ENCODE measurements around the gene C1QBP. TPM values are rescaled to one million over a fixed set of nuclear protein-coding genes. Genes with fewer than 3 reads are reported as not detected.

Gene C1QBP
- total and polyA plus RNA-seq, 2 of the 4 experiments (the other 2 are of a cell fraction): 172 to 173 TPM

Other genes starting within 250 kb of the C1QBP start
- gene ZNF594, start 247.3 kb downstream of the C1QBP start, total RNA-seq (2012; rRNA removed): 7.2 and 8.1 TPM in 2 replicates
- gene ZNF594, start 247.3 kb downstream of the C1QBP start, polyA plus RNA-seq (2012; rRNA removed): 2.0 and 2.5 TPM in 2 replicates
- gene SCIMP, start 204.3 kb downstream of the C1QBP start, total RNA-seq (2012; rRNA removed): not detected in 2 replicates
- not detected in 2 replicates for gene SCIMP, start 204.3 kb downstream of the C1QBP start, polyA plus RNA-seq (2012; rRNA removed)
- 38.2 and 40.0 TPM in 2 replicates for gene RABEP1, start 156.9 kb downstream of the C1QBP start, total RNA-seq (2012; rRNA removed)
- gene RABEP1, start 156.9 kb downstream of the C1QBP start, polyA plus RNA-seq (2012; rRNA removed): 11.9 and 15.3 TPM in 2 replicates
- gene NUP88, start 19.5 kb downstream of the C1QBP start, total RNA-seq (2012; rRNA removed): 80.5 and 83.7 TPM in 2 replicates
- gene NUP88, start 19.5 kb downstream of the C1QBP start, polyA plus RNA-seq (2012; rRNA removed): 57.0 and 63.2 TPM in 2 replicates
- gene RPAIN, start 19.0 kb downstream of the C1QBP start, total RNA-seq (2012; rRNA removed): 28.7 and 40.0 TPM in 2 replicates
- 29.0 and 34.9 TPM in 2 replicates for gene RPAIN, start 19.0 kb downstream of the C1QBP start, polyA plus RNA-seq (2012; rRNA removed)
- 13.1 and 14.0 TPM in 2 replicates for gene DHX33, start 29.8 kb upstream of the C1QBP start, total RNA-seq (2012; rRNA removed)
- 16.1 and 17.2 TPM in 2 replicates for gene DHX33, start 29.8 kb upstream of the C1QBP start, polyA plus RNA-seq (2012; rRNA removed)
- 27.4 and 52.8 TPM in 2 replicates for gene DERL2, start 47.0 kb upstream of the C1QBP start, total RNA-seq (2012; rRNA removed)
- gene DERL2, start 47.0 kb upstream of the C1QBP start, polyA plus RNA-seq (2012; rRNA removed): 44.1 and 44.2 TPM in 2 replicates
- 11.7 and 18.1 TPM in 2 replicates for gene MIS12, start 47.4 kb upstream of the C1QBP start, total RNA-seq (2012; rRNA removed)
- gene MIS12, start 47.4 kb upstream of the C1QBP start, polyA plus RNA-seq (2012; rRNA removed): 5.7 and 7.5 TPM in 2 replicates
- 134 and 172 TPM in 2 replicates for gene NLRP1, start 145.4 kb upstream of the C1QBP start, total RNA-seq (2012; rRNA removed)
- gene NLRP1, start 145.4 kb upstream of the C1QBP start, polyA plus RNA-seq (2012; rRNA removed): 340 and 376 TPM in 2 replicates